GM23248 (cell line): ENCODE results near the gene NFIA. TPM values are rescaled to one million over a fixed set of nuclear protein-coding genes. Genes with fewer than 3 reads are reported as not detected.

ENCODE experiments used
- DNase-seq: peaks from one replicate; pipeline ENCODE4 v3.0.0-alpha.2; 2015
- H2AFZ ChIP-seq: fragments of 200-600 bp; sonication (generic); 2 replicates; pipeline ENCODE4 v1.6.1; 2016; ENCODE audit warnings: antibody characterized with exemption
- H3F3A ChIP-seq: fragments of 200-600 bp; sonication (generic); 2 replicates; pipeline ENCODE4 v1.6.1; 2016; ENCODE audit warnings: mild to moderate bottlenecking, antibody characterized with exemption, mixed run types; ENCODE audit not compliant: insufficient read depth
- H3K27ac ChIP-seq: fragments of 200-600 bp; sonication (generic); 2 replicates; pipeline ENCODE4 v1.5.1; 2016; ENCODE audit warnings: mild to moderate bottlenecking
- H3K27me3 ChIP-seq: fragments of 200-600 bp; sonication (generic); replicated peaks from 2 replicates; pipeline ENCODE4 v1.6.1; 2016; ENCODE audit warnings: mild to moderate bottlenecking; ENCODE audit not compliant: insufficient read depth
- H3K36me3 ChIP-seq: fragments of 200-600 bp; sonication (generic); 2 replicates; pipeline ENCODE4 v1.6.1; 2016; ENCODE audit warnings: low read depth, mild to moderate bottlenecking
- H3K4me1 ChIP-seq: fragments of 200-600 bp; sonication (generic); 2 replicates; pipeline ENCODE4 v1.6.1; 2016; ENCODE audit warnings: mild to moderate bottlenecking; ENCODE audit not compliant: insufficient read depth
- H3K4me2 ChIP-seq: fragments of 200-600 bp; sonication (generic); one replicate; pipeline ENCODE4 v1.6.1; 2016; ENCODE audit warnings: mild to moderate bottlenecking; ENCODE audit not compliant: unreplicated experiment
- H3K4me3 ChIP-seq: fragments of 200-600 bp; sonication (generic); 2 replicates; pipeline ENCODE4 v1.5.1; 2016; ENCODE audit warnings: mild to moderate bottlenecking
- H3K79me2 ChIP-seq: fragments of 200-600 bp; sonication (generic); 2 replicates; pipeline ENCODE4 v1.6.1; 2016; ENCODE audit warnings: mild to moderate bottlenecking; ENCODE audit not compliant: insufficient read depth
- H3K9ac ChIP-seq: fragments of 200-600 bp; sonication (generic); 2 replicates; pipeline ENCODE4 v1.6.1; 2016; ENCODE audit warnings: mild to moderate bottlenecking
- H3K9me2 ChIP-seq: fragments of 200-600 bp; sonication (generic); 2 replicates; pipeline ENCODE4 v1.6.1; 2016; ENCODE audit warnings: mixed run types, mild to moderate bottlenecking, moderate library complexity; ENCODE audit not compliant: insufficient read depth
- H3K9me3 ChIP-seq: fragments of 200-600 bp; sonication (generic); one replicate; pipeline ENCODE4 v1.6.1; 2017; ENCODE audit warnings: low read depth
- H4K20me1 ChIP-seq: fragments of 200-600 bp; sonication (generic); 2 replicates; pipeline ENCODE4 v1.6.0; 2016; ENCODE audit not compliant: insufficient read depth
- EZH2 ChIP-seq: fragments of 200-600 bp; sonication (generic); IDR thresholded peaks from 2 replicates; pipeline ENCODE4 v1.6.1; 2018; ENCODE audit warnings: antibody characterized with exemption, mild to moderate bottlenecking; ENCODE audit not compliant: insufficient read depth, poor library complexity, severe bottlenecking
- EZH2phosphoT487 ChIP-seq: fragments of 200-600 bp; sonication (generic); IDR thresholded peaks from 2 replicates; pipeline ENCODE4 v1.6.1; 2018; ENCODE audit warnings: antibody characterized with exemption, moderate library complexity, mild to moderate bottlenecking, low read depth; ENCODE audit not compliant: insufficient read depth
- WGBS, 2 experiments: methylation state at CpG; one replicate each; pipeline ENCODE4 v1.1.6; 2015 to 2017; ENCODE audit warnings: low lambda C conversion rate in 2 of 2, low coverage in 1 of 2; ENCODE audit errors: missing lambda C conversion rate in 2 of 2; 5-methylcytosine and 5-hydroxymethylcytosine counted together
- in situ Hi-C: fragments of 300-500 bp; cut with MboI; formaldehyde crosslinking; loops from 2 replicates; pipeline ENCODE4 v1.15.0; 2020
- polyA plus RNA-seq: library from polyadenylated mRNA; unstranded; fragments of >200 nt; fragmentation: Nextera tagmentation; extraction: Ambion mirVana; gene quantifications from 2 replicates; pipeline ENCODE4 v1.2.1, GENCODE V29; 2016
- total RNA-seq: library from RNA; depleted of rRNA; stranded (reverse); fragments of >200 nt; shearing (Covaris generic); gene quantifications from 2 replicates; pipeline ENCODE4 v1.2.3, GENCODE V29; 2014

The NFIA gene
- total and polyA plus RNA-seq, 2 experiments from 2014 or later: 3.4 to 8.8 TPM

DNA sequence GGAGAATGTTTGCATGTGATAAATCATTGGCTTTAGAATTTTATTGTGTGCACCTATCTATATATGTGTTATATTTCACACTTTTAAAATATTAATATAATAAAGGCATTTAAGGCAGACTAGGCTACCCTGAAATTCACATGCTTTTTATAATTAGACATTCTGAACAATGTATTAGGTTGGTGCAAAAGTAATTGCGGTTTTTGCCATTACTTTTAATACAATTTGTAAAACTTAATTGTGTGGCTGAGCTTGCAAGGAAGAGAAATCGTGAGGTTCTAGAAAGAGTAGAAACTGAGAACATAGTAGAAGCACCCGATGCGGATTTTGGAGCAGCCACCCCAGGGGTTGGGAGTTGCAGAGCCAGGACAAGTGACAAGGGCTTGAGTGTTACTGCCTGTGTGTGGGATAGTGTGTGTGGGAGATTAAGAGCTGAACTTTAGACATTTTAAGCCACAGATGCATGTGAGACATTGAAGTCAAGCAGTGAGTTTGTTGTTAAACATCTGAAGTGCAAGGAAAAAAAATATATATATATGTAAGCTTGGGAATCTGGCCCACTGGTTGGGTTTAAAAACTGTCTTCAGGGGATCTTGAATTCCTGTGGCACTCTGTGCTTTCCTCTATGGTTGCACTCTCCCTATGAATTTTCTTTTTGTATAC lies 398.0 kb downstream of the NFIA start:
- no peaks in the 10 kb centered on the region for H3K9me3 ChIP-seq
- H3K4me1 ChIP-seq: peaks cover 8% of the 10 kb centered on the region; the same call in 1 of the 2 replicates
- H3K27me3 ChIP-seq: 0 out of 2 replicates have a peak, but pooled peaks cover 5% of the 10 kb centered on the region
- H3K9ac ChIP-seq: no peak overlapping the region
- TF ChIP-seq EZH2phosphoT487 (no peak), EZH2 (no peak)
- no peaks in the 10 kb centered on the region for H3K79me2 ChIP-seq
- H4K20me1 ChIP-seq: no peaks in the 10 kb centered on the region
- WGBS, 2 experiments: 76 to 79% methylated on average over 4 of the region's 4 CpGs
- no peak overlapping the region for H3K4me3 ChIP-seq
- no peaks in the 10 kb centered on the region for H3K9me2 ChIP-seq
- DNase-seq: no peak
- H3K36me3 ChIP-seq: no peaks in the 10 kb centered on the region
- no peak overlapping the region for H3K4me2 ChIP-seq
- H3F3A ChIP-seq: no peaks in the 10 kb centered on the region
- in situ Hi-C loops: no loop called here
- H2AFZ ChIP-seq: no peak overlapping the region
- no peak overlapping the region for H3K27ac ChIP-seq

- Histone ChIP-seq H3K9me2 (no peaks in the 10 kb centered on the region), H3F3A (no peaks in the 10 kb centered on the region), H3K27ac (no peak overlapping the region), H3K27me3 (0 out of 2 replicates have a peak, but pooled peaks cover 5% of the 10 kb centered on the region), H4K20me1 (no peaks in the 10 kb centered on the region), H3K4me3 (no peak overlapping the region), H3K79me2 (no peaks in the 10 kb centered on the region), H3K4me1 (peaks cover 8% of the 10 kb centered on the region; the same call in 1 of the 2 replicates), H3K9me3 (no peaks in the 10 kb centered on the region), H3K36me3 (no peaks in the 10 kb centered on the region), H3K9ac (no peak overlapping the region), H3K4me2 (no peak overlapping the region), H2AFZ (no peak overlapping the region)
- in situ Hi-C loops: no loop called here
- WGBS, 2 experiments: 21 to 42% methylated on average over 3 of the region's 3 CpGs
- no peak for TF ChIP-seq EZH2phosphoT487
- TF ChIP-seq EZH2: no peak
- DNase-seq: peak; percentile 14
Observed at GRCh38 chr1:61481315-61481715, 399.0 kb downstream of the NFIA start.

- no peak overlapping the region for H3K4me2 ChIP-seq
- TF ChIP-seq EZH2phosphoT487 (no peak), EZH2 (no peak)
Observed at GRCh38 chr1:61482170-61482734, 399.9 kb downstream of the NFIA start.

DNA sequence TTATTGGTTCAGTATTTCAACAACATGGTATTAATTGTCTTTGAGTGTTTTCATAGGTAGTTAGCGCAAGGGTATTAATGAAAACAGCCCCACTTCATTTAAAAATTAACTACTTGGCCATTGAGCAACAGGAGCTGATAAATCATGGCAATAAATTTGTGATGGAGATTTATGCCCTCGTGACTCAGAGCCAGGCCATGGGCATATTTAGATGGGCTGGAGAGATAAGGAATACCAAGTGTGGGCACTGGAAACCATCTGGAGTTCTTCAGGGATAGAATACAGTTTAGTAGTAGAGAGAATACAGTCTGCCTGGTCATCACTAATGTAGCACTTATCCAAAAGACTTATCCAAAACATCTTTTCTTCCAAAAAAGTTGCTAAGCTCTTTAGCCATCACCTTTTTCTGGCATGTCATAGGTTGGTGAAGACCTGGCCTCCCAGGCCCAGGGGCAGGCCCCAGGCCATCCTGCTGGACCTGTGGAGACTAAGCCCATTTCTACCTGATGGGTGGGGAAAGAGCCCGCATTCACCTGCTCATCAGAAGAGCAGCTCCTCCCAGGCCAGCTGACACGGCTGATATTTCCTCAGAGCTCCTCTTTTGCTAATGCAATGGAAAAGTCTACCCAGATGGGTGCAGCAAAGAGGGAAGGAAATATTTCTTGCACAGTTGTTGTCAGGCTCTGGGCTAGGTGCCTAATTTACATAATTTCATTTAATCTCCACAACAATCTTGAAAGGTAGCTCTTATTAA lies 404.6 kb downstream of the NFIA start:
- no peaks in the 10 kb centered on the region for H4K20me1 ChIP-seq
- DNase-seq: no peak
- H3K4me1 ChIP-seq: no peaks in the 10 kb centered on the region
- no peaks in the 10 kb centered on the region for H3K79me2 ChIP-seq
- no peaks in the 10 kb centered on the region for H3K27me3 ChIP-seq
- H3K27ac ChIP-seq: no peak overlapping the region
- H3K4me2 ChIP-seq: no peak overlapping the region
- H3F3A ChIP-seq: no peaks in the 10 kb centered on the region
- H3K36me3 ChIP-seq: no peaks in the 10 kb centered on the region
- no peak overlapping the region for H3K9ac ChIP-seq
- WGBS, 2 experiments: 64 to 70% methylated on average over 4 of the region's 4 CpGs
- TF ChIP-seq EZH2phosphoT487: no peak
- TF ChIP-seq EZH2: no peak
- no peak overlapping the region for H2AFZ ChIP-seq
- no peaks in the 10 kb centered on the region for H3K9me3 ChIP-seq
- no peaks in the 10 kb centered on the region for H3K9me2 ChIP-seq
- H3K4me3 ChIP-seq: no peak overlapping the region
- in situ Hi-C loops: no loop called here

More at GRCh38 chr1:61482170-61482734, 399.9 kb downstream of the NFIA start:
- Histone ChIP-seq H3K79me2 (no peaks in the 10 kb centered on the region), H3K4me1 (peaks cover 8% of the 10 kb centered on the region; the same call in 1 of the 2 replicates), H4K20me1 (no peaks in the 10 kb centered on the region), H3K9ac (no peak overlapping the region), H3K36me3 (no peaks in the 10 kb centered on the region), H3K9me3 (no peaks in the 10 kb centered on the region), H3F3A (no peaks in the 10 kb centered on the region), H3K27me3 (0 out of 2 replicates have a peak, but pooled peaks cover 5% of the 10 kb centered on the region), H2AFZ (no peak overlapping the region), H3K27ac (no peak overlapping the region), H3K9me2 (no peaks in the 10 kb centered on the region), H3K4me3 (no peak overlapping the region)
- peak; percentile 29 for DNase-seq
- in situ Hi-C loops: no loop called here
- WGBS, 2 experiments: 24 to 25% methylated on average over 7 of the region's 7 CpGs
